Spleen (tissue), 7 donors: ENCODE results near the gene TMEM117.

Experiments used
- POLR2A ChIP-seq, 3 donors: fragments of 450-650 bp; IDR thresholded peaks; one replicate each; pipeline ENCODE4 v1.5.1; 2017; ENCODE audit warnings: antibody characterized with exemption in 3 of 3, mild to moderate bottlenecking in 1 of 3
- POLR2AphosphoS5 ChIP-seq, 3 donors: sonication (generic); formaldehyde crosslinking; IDR thresholded peaks; one replicate each; pipeline ENCODE4 v1.5.1; 2017; ENCODE audit warnings: antibody characterized with exemption in 3 of 3
- TF ChIP-seq, protein P1 (sequence below), 11 experiments: fragments of 200-600 bp in 7 of 11; fragments of 450-650 bp in 4 of 11; sonication (generic) in 4 of 11; IDR thresholded peaks in 8 of 11; conservative IDR thresholded peaks in 3 of 11; 1 replicate in 7 of 11; 2 replicates in 4 of 11; pipeline versions ENCODE4 v1.4.0 to v1.8.0; 2016 to 2021; ENCODE audit warnings: antibody characterized with exemption in 11 of 11, inconsistent platforms in 4 of 11, mild to moderate bottlenecking in 1 of 11
- donor health status: DM: no; HTN: no; CAD: no; lungs with moderate emphysema.
- donor health status: DM: no; HTN: no; CAD: no.
- donor health status: DM: no; HTN: no; CAD: no.

DNA sequence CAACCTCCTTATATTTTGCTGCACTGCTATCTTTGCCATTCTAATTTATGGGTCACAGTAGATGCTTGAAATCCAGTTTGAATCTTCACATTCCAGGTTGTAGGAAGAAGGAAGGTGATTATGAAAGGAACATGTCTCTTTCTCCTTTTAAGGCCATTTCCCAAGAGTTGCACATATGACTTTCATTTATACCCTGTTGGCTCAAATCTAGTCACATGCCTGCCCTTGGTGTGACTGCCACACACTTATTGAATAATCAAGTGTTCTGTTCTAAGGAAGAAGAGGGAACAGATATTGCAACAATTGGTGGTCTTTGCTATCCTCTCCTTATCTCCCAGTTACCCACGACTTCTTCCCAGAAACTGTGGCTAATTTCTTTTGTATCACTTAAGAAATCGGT is 404.3 kb downstream of the TMEM117 start:
- TF ChIP-seq, protein P1, sequence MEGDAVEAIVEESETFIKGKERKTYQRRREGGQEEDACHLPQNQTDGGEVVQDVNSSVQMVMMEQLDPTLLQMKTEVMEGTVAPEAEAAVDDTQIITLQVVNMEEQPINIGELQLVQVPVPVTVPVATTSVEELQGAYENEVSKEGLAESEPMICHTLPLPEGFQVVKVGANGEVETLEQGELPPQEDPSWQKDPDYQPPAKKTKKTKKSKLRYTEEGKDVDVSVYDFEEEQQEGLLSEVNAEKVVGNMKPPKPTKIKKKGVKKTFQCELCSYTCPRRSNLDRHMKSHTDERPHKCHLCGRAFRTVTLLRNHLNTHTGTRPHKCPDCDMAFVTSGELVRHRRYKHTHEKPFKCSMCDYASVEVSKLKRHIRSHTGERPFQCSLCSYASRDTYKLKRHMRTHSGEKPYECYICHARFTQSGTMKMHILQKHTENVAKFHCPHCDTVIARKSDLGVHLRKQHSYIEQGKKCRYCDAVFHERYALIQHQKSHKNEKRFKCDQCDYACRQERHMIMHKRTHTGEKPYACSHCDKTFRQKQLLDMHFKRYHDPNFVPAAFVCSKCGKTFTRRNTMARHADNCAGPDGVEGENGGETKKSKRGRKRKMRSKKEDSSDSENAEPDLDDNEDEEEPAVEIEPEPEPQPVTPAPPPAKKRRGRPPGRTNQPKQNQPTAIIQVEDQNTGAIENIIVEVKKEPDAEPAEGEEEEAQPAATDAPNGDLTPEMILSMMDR (IDR thresholded peaks at IDR 0.05 in 8 of 11, conservative IDR thresholded peaks at IDR 0.05 in 3 of 11) = no peak
- TF ChIP-seq POLR2A (IDR thresholded peaks at IDR 0.05) (no peak), POLR2AphosphoS5 (IDR thresholded peaks at IDR 0.05) (no peak)
